Cerebellar cortex (tissue), 1 donor: ENCODE results near the gene KAT8.
"Not testable (repeated sequence)": the region's sequence is repeated elsewhere in the genome, so short reads cannot be mapped to it uniquely, and the experiment has no call there.

Experiments
- DNase-seq: peaks from one replicate; pipeline ENCODE4 v3.0.0-alpha.2; 2015; ENCODE audit warnings: low spot score

KAT8 gene

DNA sequence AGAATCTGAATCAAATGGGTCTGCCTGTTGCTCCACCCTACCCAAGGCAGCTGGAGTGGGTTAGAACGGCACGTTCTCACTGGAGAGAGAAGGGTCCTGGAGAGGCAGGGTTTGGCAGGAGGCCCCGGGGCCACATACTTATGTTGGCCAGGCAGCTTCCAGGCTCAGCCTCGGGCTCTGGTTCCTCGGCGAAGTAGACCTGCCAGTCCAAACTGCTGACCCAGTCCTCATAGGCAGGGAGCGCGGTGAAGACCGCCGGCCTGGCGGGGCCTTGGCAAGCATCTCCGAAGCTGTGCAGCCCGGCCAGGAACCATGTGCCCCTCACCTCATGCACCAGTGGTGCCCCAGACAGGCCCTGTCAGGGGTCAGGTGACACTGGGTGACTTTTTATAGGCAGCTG is 33.5 kb upstream of the KAT8 start:
- DNase-seq, result no peak

DNA sequence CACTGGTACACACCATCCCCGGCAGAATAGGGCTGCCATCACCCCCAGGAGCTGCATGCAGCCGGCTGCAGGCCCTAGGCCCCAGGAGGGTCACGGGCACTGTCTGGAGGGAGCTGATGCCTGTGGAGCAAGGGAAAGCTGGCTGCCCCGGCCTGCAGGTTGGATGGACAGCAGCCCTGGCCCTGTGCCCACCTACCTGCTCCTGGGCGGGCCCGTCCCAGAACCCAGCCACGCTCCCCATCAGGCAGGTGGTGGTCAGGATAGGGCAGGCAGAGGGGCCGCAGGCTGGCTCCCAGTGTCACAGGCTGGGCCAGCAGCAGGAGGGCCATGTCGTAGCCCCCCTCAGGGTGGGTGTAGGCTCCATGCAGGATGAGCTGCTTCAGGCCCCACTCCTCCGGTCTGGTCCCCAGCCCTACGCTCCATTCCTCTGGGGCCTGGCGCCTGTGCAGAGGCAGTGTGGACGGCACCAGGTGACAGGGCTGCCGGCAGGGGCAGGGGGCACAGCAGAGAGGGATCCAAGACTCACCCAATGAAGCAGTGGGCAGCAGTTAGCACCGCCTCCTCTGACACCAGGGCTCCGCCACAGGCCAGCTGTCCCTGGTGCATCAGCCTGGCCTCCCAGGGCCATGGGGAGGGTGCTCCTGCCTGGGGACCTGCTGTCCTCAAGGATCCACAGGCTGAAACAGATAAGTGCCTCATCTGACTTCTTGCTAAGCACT is 32.7 kb upstream of the KAT8 start:
- DNase-seq, result no peak

DNA sequence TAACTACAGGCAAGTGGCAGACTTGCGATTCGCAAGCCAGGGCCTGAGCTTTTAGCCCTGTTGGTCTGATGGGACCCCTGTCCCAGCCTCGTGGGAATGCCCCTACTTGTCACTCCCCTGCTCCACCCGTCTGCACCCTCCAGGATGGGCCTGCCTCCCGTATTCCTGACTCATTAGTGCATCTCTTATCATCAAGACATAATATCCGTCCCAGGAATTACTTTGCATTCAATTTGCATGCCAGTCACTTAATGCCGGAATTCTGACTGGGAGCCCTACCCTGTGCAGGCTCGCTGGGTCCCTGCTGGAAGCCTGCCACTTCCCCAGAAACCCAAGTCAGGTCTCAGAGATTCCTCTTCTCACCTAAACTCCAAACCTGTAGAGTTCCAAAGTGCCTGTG is 32.1 kb upstream of the KAT8 start:
- DNase-seq, result no peak

DNA sequence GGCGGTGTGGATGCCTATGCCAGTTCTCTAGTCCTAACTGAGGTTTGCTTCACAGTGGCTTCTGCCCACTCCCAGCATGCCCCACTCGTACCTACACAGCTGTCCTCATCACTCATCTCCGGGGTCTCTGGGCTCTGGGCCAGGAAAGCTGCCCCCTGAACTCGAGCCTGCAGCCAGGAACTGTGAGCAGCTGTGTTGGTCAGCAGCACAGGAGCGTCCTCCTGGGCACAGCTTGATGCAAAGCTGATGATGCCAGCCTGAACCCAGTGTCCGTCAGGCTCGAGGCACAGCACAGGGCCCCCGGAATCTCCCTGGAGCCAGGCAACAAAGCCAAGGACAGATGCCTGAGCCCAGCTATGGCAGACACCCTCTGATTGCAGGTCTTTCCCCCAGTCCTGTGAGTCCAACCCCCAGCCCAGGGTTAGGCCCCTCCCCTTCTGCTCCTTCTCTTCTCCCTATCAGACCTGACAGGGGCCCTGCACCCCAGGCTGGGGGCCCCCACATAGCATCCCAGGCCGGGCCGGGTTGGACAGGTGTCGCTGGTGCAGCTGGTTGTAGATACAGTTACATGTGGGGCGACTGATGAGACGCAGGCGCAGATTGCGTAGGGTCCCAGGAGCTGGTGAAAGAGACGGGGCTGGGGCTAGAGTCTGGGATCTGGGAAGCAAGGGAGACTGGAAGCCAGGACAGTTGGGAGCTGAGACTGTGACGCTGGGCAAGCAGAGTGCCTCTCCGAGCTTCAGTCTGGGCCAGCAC is 31.4 kb upstream of the KAT8 start:
- DNase-seq, result no peak

DNA sequence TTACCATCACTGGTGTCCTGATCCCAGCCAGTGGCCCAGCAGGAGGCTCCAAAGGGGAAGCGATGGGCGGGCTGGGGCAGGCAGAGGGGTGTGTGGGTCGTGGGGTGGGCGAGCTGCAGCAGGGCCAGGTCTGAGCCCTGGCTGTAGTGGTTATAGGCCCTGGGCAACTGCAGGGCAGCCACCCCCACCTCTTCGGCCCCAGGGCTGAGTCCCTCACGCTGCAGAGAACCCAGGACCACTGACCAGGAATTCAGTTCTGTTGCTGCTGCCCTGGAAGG is 30.9 kb upstream of the KAT8 start:
- DNase-seq, result no peak

DNA sequence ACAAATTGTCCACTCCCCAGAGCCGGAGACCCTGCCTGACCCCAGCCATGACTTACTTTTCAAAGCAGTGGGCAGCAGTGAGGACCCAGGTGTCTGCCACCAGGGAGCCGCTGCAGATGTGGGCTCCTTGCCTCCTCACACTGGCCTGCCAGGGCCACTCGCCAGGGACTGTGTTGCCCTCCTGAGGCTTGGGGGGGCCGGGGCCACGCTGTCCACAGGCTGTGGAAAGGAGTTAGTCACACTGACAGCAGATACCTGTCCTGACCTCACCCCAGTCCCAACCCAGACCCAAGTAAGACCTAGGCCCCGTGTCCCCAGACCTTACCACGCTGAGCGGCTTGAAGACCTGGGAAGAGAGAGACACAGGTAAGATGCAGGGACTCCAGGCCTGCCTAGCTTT is 30.0 kb upstream of the KAT8 start:
- DNase-seq, result no peak

DNA sequence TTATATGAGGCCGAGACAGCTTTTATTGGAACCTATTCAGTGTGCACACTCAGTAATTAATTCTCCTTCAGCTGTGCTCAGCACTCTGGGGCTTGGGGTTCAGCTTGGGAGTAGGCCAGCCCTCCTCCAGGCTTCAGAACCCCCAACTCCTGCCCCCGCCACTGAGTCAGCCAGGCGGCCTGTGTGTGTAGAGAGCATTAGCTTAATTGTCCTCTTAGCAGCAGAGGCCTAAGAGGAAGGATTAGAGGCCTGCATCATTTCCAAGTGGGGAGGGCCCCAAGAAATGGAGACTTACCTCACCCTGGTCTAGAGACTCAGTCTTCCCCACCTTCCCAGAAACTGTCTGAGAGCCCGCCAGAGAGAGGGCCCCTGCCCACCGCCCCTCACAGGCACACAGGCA is 29.5 kb upstream of the KAT8 start:
- DNase-seq, result no peak

DNA sequence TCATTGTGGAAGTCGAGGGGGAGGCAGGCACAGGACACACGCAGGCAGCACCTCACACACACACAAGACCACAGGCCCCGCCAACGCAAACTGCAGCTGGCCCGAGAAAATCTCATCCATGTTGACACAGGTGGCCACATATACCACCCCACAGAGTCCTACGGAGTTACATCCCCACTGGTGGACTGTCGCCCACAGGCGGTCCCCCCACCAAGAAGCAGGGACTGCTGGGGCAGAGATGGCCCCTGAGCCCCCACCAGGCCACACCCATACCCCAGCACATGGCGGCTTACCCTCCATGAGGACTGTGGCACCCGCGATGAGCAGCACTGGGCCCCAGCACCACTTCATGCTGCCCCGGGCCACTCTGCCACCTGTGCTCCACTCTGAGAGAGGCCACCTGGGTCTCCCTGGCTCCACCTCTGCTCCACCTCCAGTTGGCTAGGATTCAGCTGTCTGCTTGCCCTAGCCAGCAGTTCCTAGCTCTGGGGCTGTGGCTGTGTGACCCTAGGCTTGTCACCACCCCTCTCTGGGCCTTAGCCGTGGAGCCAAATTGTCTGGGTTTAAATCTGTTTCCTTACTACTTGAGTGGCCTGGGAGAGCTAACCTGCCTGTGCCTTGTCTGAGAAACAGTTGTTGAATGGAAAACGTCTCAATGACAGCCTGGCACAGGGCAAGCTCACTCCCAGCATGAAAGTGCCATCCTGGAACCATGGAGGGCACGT is 28.8 kb upstream of the KAT8 start, which contains the start of gene PRSS53:
TSS of gene PRSS53 (minus strand) at position 485 of the 725 bp plus-strand sequence. CDS start at position 351, 134 bp downstream.
- DNase-seq, result no peak

DNA sequence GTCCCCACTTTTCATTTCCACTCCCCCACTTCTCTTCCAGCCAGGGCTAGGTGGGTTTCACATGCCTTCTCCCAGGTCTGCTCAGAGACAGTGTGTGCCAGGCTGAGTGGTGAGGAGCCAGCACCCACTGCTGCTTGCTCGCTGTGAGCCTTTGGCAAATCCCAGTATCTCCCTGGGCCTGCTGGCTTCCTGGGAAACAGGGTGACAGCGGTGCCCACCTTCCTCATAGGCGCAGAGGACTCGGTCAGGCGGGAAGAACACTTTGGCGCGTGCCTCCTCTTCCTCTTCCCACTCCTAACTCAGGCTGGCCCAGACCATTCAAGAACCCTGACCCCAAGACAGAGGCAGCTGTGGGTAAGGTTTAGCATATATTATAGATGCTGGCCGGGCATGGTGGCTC is 28.3 kb upstream of the KAT8 start:
- no peak for DNase-seq

DNA sequence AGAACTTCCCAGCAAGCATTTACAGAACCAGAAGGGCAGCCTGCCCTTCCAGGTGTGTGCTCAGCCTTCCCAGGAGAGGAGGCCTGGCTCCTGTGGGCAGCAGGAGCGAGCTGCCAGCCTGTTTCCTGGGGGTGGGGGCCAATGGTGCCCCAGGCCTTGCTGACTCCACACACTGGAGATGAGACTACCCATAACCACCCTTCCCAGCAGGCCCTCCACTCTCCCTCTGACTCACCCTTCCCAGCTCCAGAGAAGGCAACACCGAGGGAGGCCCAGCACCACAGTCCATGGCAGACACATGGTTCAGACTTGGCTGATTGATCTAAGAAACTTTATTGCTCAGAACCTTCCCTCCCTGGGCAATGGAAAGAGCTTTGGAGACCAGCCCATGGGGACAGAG is 26.9 kb upstream of the KAT8 start:
- DNase-seq, result no peak

DNA sequence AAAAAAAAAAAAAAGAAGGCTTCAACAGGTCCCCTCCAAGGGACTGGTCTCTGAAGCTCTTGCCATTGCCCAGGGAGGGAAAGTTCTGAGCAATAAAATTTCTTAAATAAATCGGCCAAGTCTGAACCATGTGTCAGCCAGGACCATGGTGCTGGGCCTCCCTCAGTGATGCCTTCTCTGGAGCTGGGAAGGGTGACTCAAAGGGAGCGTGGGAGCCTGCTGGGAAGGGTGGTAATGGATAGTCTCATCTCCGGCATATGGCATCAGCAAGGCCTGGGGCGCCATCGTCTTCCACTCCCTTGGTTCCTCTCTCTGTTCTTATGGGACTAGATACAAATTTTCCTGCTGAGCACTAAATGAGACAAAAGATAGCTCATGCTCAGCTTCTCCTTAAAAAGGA is 25.1 kb upstream of the KAT8 start:
- no peak for DNase-seq

DNA sequence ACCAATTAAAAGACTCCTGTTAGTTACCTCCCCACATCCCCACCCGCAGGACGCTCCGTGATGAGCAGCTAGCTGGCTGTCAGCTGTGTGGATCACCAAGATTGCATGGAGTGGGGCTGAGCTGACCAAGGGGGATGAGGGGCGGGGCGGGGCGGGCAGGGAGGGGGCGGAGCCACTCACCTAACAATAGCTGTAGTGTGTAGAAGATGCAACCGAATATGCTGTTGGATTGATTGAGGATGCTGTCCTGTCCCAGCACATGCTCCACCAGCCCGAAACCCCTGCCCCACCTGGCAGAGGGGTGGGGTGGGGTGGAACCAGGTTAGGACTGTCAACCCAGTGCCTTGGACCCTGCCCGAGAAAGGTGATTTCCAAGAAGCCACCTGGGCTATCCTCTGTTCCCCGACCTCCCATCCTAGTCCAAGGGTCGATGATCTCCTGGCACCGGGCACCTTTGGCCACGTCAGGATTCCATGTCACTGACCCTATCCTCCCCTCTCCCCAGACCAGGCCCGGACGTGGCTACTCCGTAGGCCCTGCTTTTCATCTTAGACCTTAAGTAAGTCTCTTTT is 24.2 kb upstream of the KAT8 start:
- DNase-seq, result peak; percentile 32

DNA sequence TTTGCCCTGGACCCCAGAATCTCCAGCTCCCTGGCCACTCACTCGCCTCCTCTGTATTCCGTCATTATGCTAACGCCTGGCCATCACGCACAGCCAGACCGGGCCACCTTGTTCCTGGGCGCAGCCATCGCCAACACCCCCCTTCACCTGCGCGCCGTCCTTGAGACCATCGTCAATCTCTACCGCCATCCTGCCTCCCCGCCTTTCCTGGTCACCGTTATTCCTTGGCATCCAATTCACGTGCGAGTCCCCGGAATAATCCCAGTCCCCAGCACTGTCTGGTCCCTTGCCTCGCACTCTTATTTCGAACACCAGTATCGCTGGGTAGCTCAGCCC is 23.4 kb upstream of the KAT8 start:
- DNase-seq, result peak; percentile 33

DNA sequence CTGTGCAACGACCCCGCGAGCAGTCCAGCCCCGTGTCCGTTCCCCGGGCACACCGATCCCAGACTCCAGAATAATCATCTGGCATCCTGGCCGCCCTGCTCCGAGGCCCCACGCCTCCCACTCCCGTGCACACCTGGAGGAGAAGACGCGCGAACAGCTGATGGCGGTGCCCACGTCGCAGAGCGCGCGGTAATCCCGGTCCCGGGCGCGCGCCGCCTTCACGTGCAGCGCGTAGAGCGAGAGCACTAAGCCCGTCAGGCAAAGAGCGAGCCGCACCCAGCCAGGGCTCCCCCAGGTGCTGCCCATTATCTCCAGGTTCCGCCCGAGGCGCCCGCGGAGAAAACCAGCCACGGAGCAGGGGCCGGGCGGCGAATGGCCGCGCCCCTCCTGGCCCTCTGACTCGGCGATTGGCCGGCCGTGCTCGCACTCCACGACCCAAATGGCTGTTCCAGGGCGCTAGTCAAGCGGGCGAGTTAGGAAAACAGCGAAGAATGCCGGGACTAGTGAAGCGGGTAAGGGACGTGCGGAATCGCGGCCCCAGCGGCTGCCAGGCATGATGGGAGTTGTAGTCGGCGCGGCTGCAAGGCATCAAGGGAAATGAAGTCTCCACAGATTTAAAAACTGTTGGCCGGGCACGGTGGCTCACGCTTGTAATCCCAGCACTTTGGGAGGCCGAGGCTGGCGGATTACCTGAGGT is 22.9 kb upstream of the KAT8 start, which contains the start of gene VKORC1:
TSS of gene VKORC1 (minus strand) at position 374 of the 697 bp plus-strand sequence. CDS start at position 306, 68 bp downstream.
- peak; percentile 99 for DNase-seq

DNA sequence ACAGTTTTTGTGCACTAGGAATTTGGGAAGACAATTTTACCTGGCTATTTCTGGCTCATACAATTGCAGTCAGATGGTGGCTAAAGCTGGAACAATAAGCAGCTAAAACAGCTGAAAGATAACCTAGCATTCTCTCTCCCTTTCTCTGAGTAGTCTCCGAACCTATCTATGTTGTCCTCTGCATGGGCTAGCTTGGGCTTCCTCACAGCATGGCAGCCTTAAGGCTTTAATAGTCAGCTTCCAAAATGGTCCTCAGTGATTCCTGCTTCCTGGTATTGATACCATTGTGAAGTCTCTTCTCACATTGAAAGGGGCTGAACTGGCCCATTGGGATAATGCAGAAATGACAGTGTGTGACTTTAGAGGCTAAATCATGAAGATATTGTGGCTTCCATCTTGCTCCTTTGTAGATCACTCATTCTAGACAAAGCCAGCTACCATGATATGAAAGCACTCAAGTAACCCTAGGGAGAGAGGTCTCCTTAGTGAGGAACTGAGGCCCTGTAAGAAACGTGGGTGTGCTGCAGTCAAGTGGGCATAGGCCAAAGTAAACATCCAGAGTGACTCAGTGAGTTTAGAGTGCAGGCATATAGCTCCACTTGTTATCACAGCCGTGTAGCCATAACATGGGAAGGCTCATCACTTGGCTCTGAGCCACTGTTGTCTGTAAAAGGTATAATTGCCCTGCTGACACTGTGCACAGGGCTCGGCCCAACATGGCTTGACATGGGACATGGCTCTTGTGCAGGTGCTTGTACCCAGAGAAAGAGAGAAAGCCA is 17.4 kb upstream of the KAT8 start:
- no peak for DNase-seq

DNA sequence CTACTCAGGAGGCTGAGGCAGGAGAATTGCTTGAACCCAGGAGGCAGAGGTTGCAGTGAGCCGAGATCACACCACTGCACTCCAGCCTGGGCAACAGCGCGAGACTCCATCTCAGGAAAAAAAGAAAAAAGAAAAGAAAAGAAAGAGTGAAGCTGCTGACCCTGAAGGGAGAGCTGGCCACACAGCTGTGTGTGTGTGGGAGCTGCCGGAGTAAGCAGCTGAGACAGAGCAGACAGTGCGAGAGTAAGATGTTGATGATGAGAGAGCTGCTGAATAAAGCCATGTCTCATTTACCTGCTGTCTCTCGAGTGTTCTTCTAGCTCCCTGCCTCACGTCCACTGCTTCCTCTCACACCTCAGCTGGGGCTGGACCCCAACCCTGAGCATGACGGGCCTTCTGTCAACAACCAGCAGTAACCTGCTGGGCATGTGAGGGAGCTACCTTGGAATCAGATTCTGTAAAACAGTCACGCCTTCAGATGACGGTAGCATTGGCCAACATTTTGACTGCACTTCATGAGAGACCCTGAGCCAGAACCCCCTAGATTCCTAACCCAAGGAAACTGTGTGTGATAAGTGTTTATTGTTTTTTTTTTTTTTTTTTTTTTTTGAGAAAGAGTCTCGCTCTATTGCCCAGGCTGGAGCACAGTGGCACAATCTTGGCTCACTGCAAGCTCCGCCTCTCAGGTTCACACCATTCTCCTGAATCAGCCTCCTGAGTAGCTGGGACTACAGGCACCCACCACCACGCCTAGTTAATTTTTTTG is 16.4 kb upstream of the KAT8 start:
- DNase-seq, result not testable (repeated sequence)

DNA sequence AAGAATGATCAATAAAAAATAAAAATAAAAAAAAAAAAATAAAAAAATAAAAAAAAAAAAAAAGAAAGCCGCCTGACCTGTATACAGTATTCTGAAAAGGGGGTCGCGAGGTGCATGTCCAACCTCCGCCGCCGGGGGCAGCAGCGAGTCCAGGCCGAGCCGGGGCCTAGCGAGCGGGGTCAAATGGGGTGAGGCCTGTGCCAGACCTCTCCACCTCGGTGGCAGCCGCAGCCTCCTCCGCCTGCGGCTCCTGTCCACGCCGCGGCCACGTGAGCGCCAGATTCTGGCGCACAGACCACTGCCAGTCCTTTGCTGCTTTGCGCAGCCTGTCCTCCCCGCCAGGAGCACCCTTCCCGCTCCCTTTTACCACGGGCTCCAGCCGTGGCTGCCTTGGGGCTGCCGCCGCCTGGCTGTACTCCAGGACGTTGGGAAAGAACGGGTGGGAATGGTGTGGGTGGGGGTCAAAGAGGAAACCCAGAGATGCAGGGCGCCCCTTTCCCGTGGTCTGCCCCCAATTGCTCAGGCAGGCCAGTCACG is 11.7 kb upstream of the KAT8 start:
- peak; percentile 72 for DNase-seq

DNA sequence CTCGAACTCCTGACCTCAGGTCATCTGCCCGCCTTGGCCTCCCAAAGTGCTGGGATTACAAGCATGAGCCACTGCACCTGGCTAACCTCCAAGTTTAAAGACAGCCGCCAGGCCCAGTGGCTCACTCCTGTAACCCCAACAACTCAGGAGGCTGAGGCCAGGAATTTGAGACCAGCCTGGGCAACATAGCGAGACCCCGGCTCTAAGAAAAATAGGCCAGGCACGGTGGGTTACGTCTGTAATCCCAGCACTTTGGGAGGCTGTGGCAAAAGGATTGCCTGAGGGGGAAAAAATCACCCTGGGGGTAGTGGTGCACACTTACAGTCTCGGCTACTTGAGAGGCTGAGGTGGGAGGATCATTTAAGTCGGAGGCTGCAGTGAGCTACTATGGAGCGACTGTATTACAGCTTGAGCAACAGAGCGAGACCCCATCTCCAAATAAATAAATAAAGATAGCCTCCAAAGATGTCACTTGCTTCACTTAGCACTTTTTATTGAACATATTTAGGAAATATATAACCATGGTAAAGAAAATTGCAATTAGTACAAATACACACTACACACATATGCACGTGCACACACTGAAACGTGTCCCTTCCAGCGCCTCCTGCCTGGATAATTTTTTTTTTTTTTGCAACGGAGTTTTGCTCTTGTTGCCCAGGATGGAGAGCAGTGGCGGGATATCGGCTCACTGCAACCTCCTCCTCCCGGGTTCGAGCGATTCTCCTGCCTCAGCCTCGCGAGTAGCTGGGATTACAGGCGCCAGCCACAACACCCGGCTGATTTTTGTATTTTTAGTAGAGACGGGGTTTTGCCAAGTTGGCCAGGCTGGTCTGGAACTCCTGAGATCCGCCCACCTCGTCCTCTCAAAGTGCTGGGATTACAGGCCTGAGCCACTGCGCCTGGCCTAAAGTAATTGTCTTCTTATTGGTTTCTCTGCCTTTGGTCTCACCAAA is 10.7 kb upstream of the KAT8 start:
- no peak for DNase-seq

DNA sequence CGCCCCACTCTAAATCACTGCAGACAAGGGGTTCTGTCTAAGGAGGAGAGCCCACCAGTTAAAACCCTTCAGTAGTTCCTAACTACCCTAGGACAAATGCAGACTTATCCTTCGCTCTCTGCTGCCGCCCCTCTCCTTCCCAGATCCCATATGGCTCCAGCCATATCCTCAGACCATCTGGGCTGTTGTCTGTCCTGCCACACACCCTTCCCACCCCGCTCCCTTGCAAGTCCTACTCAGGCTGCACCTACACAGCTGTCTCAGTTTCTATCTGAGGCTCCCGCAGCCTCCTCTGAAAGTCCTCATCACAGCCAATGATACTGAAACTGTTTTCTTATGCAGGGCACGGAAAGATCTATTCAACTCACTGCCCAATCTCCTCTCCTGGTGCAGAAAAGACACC is 10.0 kb upstream of the KAT8 start:
- DNase-seq, result no peak
